Sigmoid colon (tissue), 7 donors: Measurements from ENCODE around the gene EGR4. TPM values are rescaled to one million over a fixed set of nuclear protein-coding genes. Genes with fewer than 3 reads are reported as not detected.

Experiments
- DNase-seq: peaks from one replicate; pipeline ENCODE4 v3.0.0-alpha.2; 2019
- H3K27ac ChIP-seq, 4 donors: fragments of 200-600 bp; sonication (generic); one replicate each; pipeline ENCODE4 v1.5.1; 2016 to 2019; ENCODE audit warnings: mild to moderate bottlenecking in 1 of 4
- H3K27me3 ChIP-seq, 3 donors: fragments of 200-600 bp; sonication (generic); one replicate each; pipeline ENCODE4 v1.5.1; 2019; ENCODE audit warnings: mild to moderate bottlenecking in 1 of 3
- H3K36me3 ChIP-seq, 4 donors: fragments of 200-600 bp; sonication (generic); one replicate each; pipeline ENCODE4 v1.5.1; 2016 to 2019
- H3K4me1 ChIP-seq, 4 donors: fragments of 200-600 bp; sonication (generic); one replicate each; pipeline ENCODE4 v1.5.1; 2017 to 2019
- H3K4me3 ChIP-seq, 4 donors: fragments of 200-600 bp; sonication (generic); one replicate each; pipeline ENCODE4 v1.5.1; 2017 to 2019; ENCODE audit warnings: mild to moderate bottlenecking in 2 of 4, moderate library complexity in 1 of 4
- H3K9me3 ChIP-seq, 4 donors: fragments of 200-600 bp in 3 of 4; sonication (generic) in 3 of 4; one replicate each; pipeline versions ENCODE4 v1.5.1 to v1.6.1; 2013 to 2019
- CTCF ChIP-seq, 4 experiments: fragments of 450-650 bp in 3 of 4; fragments of 200-600 bp in 1 of 4; IDR thresholded peaks; one replicate each; pipeline ENCODE4 v1.5.1; 2016 to 2019; ENCODE audit warnings: antibody characterized with exemption in 4 of 4, mild to moderate bottlenecking in 3 of 4, moderate library complexity in 2 of 4
- EP300 ChIP-seq, 4 donors: sonication (generic); formaldehyde crosslinking; IDR thresholded peaks; one replicate each; pipeline ENCODE4 v1.6.1; 2017; ENCODE audit warnings: antibody characterized with exemption in 4 of 4
- POLR2A ChIP-seq, 2 donors: fragments of 450-650 bp; IDR thresholded peaks; one replicate each; pipeline ENCODE4 v1.6.1; 2016; ENCODE audit warnings: antibody characterized with exemption in 2 of 2, mild to moderate bottlenecking in 2 of 2, moderate library complexity in 2 of 2
- POLR2AphosphoS5 ChIP-seq, 4 donors: sonication (generic); formaldehyde crosslinking; IDR thresholded peaks; one replicate each; pipeline ENCODE4 v1.6.1; 2017; ENCODE audit warnings: antibody characterized with exemption in 4 of 4
- WGBS, 2 donors: extraction: QIAGEN DNeasy Blood & Tissue Kit; methylation state at CpG; one replicate each; pipeline ENCODE4 v1.1.7; 2013; 5-methylcytosine and 5-hydroxymethylcytosine counted together
- intact Hi-C: fragments of 100-400 bp; cut with DNase I; formaldehyde crosslinking; loops from one replicate; pipeline ENCODE4 v1.15.1; 2023
- polyA plus RNA-seq, 3 donors: library from polyadenylated mRNA; stranded (reverse); fragments of 200-250 nt; gene quantifications; one replicate each; pipeline ENCODE4 v1.2.3, GENCODE V29; 2013
- total RNA-seq, 4 donors: library from RNA; depleted of rRNA; stranded (reverse); fragments of >200 nt; gene quantifications; one replicate each; pipeline ENCODE4 v1.1.0, GENCODE V29; 2016
- donor health status: healthy with polysubstance abuse.
- donor health status: Bipolar disorder and iron deficiency.
- donor health status: healthy.

EGR4 gene
- total RNA-seq (under 1 TPM in 1 of 4 donors, not detected in 3; 0.14 TPM), polyA plus RNA-seq (under 1 TPM in 1 of 3 donors, not detected in 2; 0.07 TPM)

GRCh38 chr2:73293534-73294171, at the start of gene EGR4:
TSS of gene EGR4 (minus strand) at chr2:73293548. CDS start at chr2:73293317, 231 bp downstream.
- Histone ChIP-seq H3K9me3 (no peaks in the 10 kb centered on the region), H3K4me1 (peaks cover 0 to 30% (median 20%) of the 10 kb centered on the region in 4 donors), H3K36me3 (no peaks in the 10 kb centered on the region), H3K27ac (no peak within 1 kb of the TSS), H3K27me3 (peaks cover 40 to 98% (median 58%) of the 10 kb centered on the region in 3 donors), H3K4me3 (peak within 1 kb of the TSS in 3 of 4 donors; percentile 33 to 48 (median 42))
- TF ChIP-seq POLR2A (IDR thresholded peaks at IDR 0.05) (no peak), EP300 (IDR thresholded peaks at IDR 0.05) (no peak), CTCF (IDR thresholded peaks at IDR 0.05) (no peak), POLR2AphosphoS5 (IDR thresholded peaks at IDR 0.05) (no peak)
- WGBS, 2 donors = 1 to 2% methylated on average over 45 of the region's 45 CpGs
- DNase-seq = peak; percentile 67
- intact Hi-C loops = no loop called here

DNA sequence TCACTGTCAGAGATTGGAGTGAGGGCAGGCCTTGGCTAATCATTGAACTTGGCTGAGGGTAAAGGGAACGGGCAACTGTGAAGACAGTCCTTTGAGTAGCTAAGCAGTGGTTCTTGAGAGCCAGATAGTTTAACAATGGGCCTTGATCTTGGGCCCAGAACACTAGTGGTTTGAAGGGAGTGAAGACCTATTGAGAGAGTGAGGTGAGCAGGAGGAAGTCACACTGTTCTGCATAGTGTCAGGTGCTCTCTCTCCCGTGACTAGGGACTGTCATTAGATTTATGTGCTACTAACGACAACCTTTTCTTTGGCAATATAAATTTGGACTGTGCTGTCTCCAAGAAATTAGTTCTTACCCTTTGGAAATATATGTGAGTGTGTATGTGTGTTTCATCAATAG, 47.7 kb upstream of the EGR4 start:
- no peak overlapping the region for H3K4me3 ChIP-seq
- no peak for DNase-seq
- 56 to 73% methylated on average over 3 of the region's 3 CpGs for WGBS, 2 donors
- intact Hi-C loops = no loop called here
- TF ChIP-seq POLR2AphosphoS5 (IDR thresholded peaks at IDR 0.05) (no peak), POLR2A (IDR thresholded peaks at IDR 0.05) (no peak), EP300 (IDR thresholded peaks at IDR 0.05) (no peak), CTCF (IDR thresholded peaks at IDR 0.05) (no peak)
- H3K9me3 ChIP-seq = no peaks in the 10 kb centered on the region
- H3K27ac ChIP-seq = no peak overlapping the region
- H3K4me1 ChIP-seq = no peaks in the 10 kb centered on the region
- no peaks in the 10 kb centered on the region for H3K27me3 ChIP-seq
- no peaks in the 10 kb centered on the region for H3K36me3 ChIP-seq

- no peaks in the 10 kb centered on the region for H3K36me3 ChIP-seq
- WGBS, 2 donors = 85% methylated on average over 3 of the region's 3 CpGs
- no peaks in the 10 kb centered on the region for H3K27me3 ChIP-seq
- no peak overlapping the region for H3K4me3 ChIP-seq
- no peak overlapping the region for H3K27ac ChIP-seq
- TF ChIP-seq CTCF (IDR thresholded peaks at IDR 0.05) (no peak), POLR2A (IDR thresholded peaks at IDR 0.05) (no peak), EP300 (IDR thresholded peaks at IDR 0.05) (no peak), POLR2AphosphoS5 (IDR thresholded peaks at IDR 0.05) (no peak)
- intact Hi-C loops = no loop called here
- no peaks in the 10 kb centered on the region for H3K9me3 ChIP-seq
- H3K4me1 ChIP-seq = no peaks in the 10 kb centered on the region
- DNase-seq = no peak
These were observed 45.9 kb upstream of the EGR4 start for GRCh38 chr2:73339201-73339600.

DNA sequence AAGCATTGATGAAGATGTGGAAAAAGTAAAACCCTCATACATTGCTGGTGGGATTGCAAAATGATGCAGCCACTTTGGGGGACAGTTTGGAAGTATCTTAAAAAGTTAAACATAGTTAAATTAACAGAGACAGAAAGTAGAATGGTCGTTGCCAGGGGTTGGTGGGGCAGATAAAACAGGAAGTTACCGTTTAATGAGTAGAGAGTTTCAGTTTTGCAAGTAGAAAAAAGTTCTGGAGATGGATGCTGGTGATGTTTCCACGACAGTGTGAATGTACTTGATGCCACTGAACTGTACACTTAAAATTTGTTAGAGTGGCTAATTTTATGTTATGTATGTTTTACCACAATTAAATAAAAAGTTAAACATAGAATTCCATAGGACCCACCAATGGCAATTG, 44.5 kb upstream of the EGR4 start:
- TF ChIP-seq EP300 (IDR thresholded peaks at IDR 0.05) = no peak
- TF ChIP-seq CTCF (IDR thresholded peaks at IDR 0.05) = no peak
- TF ChIP-seq POLR2AphosphoS5 (IDR thresholded peaks at IDR 0.05) = no peak
- TF ChIP-seq POLR2A (IDR thresholded peaks at IDR 0.05) = no peak
- peaks cover 0 to 4% (median 0%) of the 10 kb centered on the region in 4 donors for H3K9me3 ChIP-seq
- no peaks in the 10 kb centered on the region for H3K4me1 ChIP-seq
- no peak for DNase-seq
- H3K27ac ChIP-seq = no peak overlapping the region
- no peak overlapping the region for H3K4me3 ChIP-seq
- H3K27me3 ChIP-seq = no peaks in the 10 kb centered on the region
- no peaks in the 10 kb centered on the region for H3K36me3 ChIP-seq
- intact Hi-C loops = no loop called here
- WGBS, 2 donors = 19 to 41% methylated on average over 3 of the region's 3 CpGs

DNA sequence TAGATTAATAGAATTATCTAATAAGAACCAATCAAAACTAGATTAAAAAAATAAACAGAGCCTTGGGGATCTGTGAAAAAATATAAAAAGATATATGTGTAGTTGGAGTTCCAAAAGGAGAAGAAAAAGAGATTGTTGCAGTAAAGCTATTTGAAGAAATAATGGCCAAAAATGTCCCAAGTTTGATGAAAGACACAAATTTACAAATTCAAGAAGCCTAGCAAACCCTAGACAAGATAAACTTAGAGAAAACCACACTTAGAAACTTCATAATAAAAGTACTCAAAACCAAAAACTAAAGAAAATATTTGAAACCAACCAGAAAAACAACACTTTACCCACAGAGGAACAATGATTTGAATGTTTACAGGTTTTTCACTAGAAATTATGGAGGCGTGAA, 41.3 kb upstream of the EGR4 start:
- H3K27me3 ChIP-seq = no peaks in the 10 kb centered on the region
- TF ChIP-seq POLR2AphosphoS5 (IDR thresholded peaks at IDR 0.05) (no peak), CTCF (IDR thresholded peaks at IDR 0.05) (no peak), POLR2A (IDR thresholded peaks at IDR 0.05) (no peak), EP300 (IDR thresholded peaks at IDR 0.05) (no peak)
- WGBS, 2 donors = 94 to 95% methylated on average over 1 of the region's 1 CpG
- H3K4me1 ChIP-seq = no peaks in the 10 kb centered on the region
- H3K36me3 ChIP-seq = no peaks in the 10 kb centered on the region
- intact Hi-C loops = no loop called here
- no peak for DNase-seq
- no peak overlapping the region for H3K4me3 ChIP-seq
- no peak overlapping the region for H3K27ac ChIP-seq
- peaks cover 0 to 4% (median 0%) of the 10 kb centered on the region in 4 donors for H3K9me3 ChIP-seq
